GM12878 (cell line): ENCODE data around the gene G3BP1. TPM values are rescaled to one million over a fixed set of nuclear protein-coding genes. Genes with fewer than 3 reads are reported as not detected.
A peak's percentile ranks its signal among the peaks of the same experiment; 100 is the strongest.

Source experiments
- ATF7 ChIP-seq: fragments of 450-650 bp; IDR thresholded peaks from 2 replicates; pipeline ENCODE4 v1.6.1; 2016; ENCODE audit warnings: low read depth, mild to moderate bottlenecking
- CEBPZ ChIP-seq: fragments of 150-350 bp; IDR thresholded peaks from 2 replicates; pipeline ENCODE4 v1.6.1; 2016; ENCODE audit warnings: low read depth, low read length
- CUX1 ChIP-seq: IDR thresholded peaks from 2 replicates; pipeline ENCODE4 v1.6.1; 2012; ENCODE audit warnings: improper control_type of control experiment, low read depth, low read length; ENCODE audit not compliant: insufficient replicate concordance
- E4F1 ChIP-seq: fragments of 450-650 bp; IDR thresholded peaks from 2 replicates; pipeline ENCODE4 v1.6.1; 2018; ENCODE audit warnings: borderline replicate concordance, mild to moderate bottlenecking; ENCODE audit not compliant: partially characterized antibody
- MEF2B ChIP-seq: fragments of 450-650 bp; IDR thresholded peaks from 2 replicates; pipeline ENCODE4 v1.6.1; 2018; ENCODE audit warnings: mild to moderate bottlenecking, moderate library complexity; ENCODE audit not compliant: partially characterized antibody, poor library complexity, severe bottlenecking
- NBN ChIP-seq: fragments of 450-650 bp; IDR thresholded peaks from 2 replicates; pipeline ENCODE4 v1.6.1; 2016
- PML ChIP-seq: IDR thresholded peaks from 2 replicates; pipeline ENCODE4 v1.6.1; 2012; ENCODE audit warnings: low read length, inconsistent platforms
- POLR2AphosphoS2 ChIP-seq: IDR thresholded peaks from 2 replicates; pipeline ENCODE4 v1.6.1; 2011; ENCODE audit warnings: low read depth, mild to moderate bottlenecking, low read length, improper control_type of control experiment, moderate library complexity
- RELB ChIP-seq: fragments of 450-650 bp; IDR thresholded peaks from 2 replicates; pipeline ENCODE4 v1.6.1; 2017; ENCODE audit warnings: low read depth, mild to moderate bottlenecking, moderate library complexity
- SMAD1 ChIP-seq: fragments of 450-650 bp; IDR thresholded peaks from 2 replicates; pipeline ENCODE4 v1.6.1; 2018; ENCODE audit warnings: mild to moderate bottlenecking, low read depth; ENCODE audit not compliant: partially characterized antibody
- SREBF1 ChIP-seq: IDR thresholded peaks from 2 replicates; pipeline ENCODE4 v1.6.1; 2012; ENCODE audit warnings: mild to moderate bottlenecking, low read length
- TCF12 ChIP-seq: IDR thresholded peaks from 2 replicates; pipeline ENCODE4 v1.6.1; 2011; ENCODE audit warnings: low read depth, mild to moderate bottlenecking, low read length
- TCF3 ChIP-seq: IDR thresholded peaks from 2 replicates; pipeline ENCODE4 v1.6.1; 2012; ENCODE audit warnings: low read depth, mild to moderate bottlenecking, low read length, borderline replicate concordance; ENCODE audit not compliant: insufficient read depth
- WRNIP1 ChIP-seq: IDR thresholded peaks from 2 replicates; pipeline ENCODE4 v1.6.1; 2011; ENCODE audit warnings: low read depth, low read length, improper control_type of control experiment, borderline replicate concordance
- polyA plus RNA-seq, 11 experiments: library from polyadenylated mRNA; depleted of rRNA in 4 of 11; unstranded in 6 of 11; stranded (reverse) in 5 of 11; fragments of >200 nt; fragmentation: Nextera tagmentation in 4 of 11; fragmentation: Illumina TruSeq in 1 of 11; extraction: Ambion mirVana in 4 of 11; extraction: Trizol in 1 of 11; gene quantifications; 1 replicate in 1 of 11; 2 replicates in 10 of 11; pipeline versions ENCODE4 v1.2.1 to v1.2.3, GENCODE V29; 2011 to 2016; ENCODE audit warnings: inconsistent platforms in 2 of 11, missing spikeins in 2 of 11, low read depth in 1 of 11
- total RNA-seq, 4 experiments: library from RNA; depleted of rRNA in 3 of 4; stranded (reverse); fragments of >200 nt in 3 of 4; fragmentation: Illumina TruSeq in 1 of 4; extraction: Trizol in 1 of 4; gene quantifications; 2 replicates each; pipeline versions ENCODE4 v1.2.1 to v1.2.3, GENCODE V29; 2013 to 2021

Gene G3BP1
- total and polyA plus RNA-seq, 10 of the 15 experiments (the other 5 are each of a cell fraction or from before 2014, with no cell fraction given), result 49.7 to 438 (median 148) TPM

- no peak for TF ChIP-seq RELB
- TF ChIP-seq TCF12, result peak; percentile 84; the same call in 1 of the 2 replicates
- TF ChIP-seq PML, result peak; percentile 86
- TF ChIP-seq NBN, result no peak; the same call in none of the 2 replicates
- peak; percentile 95 for TF ChIP-seq CEBPZ
- 0 out of 2 replicates have a peak, but pooled peaks have one; percentile 34 for TF ChIP-seq WRNIP1
- no peak for TF ChIP-seq CUX1
- peak; percentile 20; the same call in 1 of the 2 replicates for TF ChIP-seq SREBF1
- peak; percentile 86 for TF ChIP-seq E4F1
- TF ChIP-seq TCF3, result peak; percentile 79; the same call in 1 of the 2 replicates
- peak; percentile 66 for TF ChIP-seq ATF7
- TF ChIP-seq POLR2AphosphoS2, result peak; percentile 94
- TF ChIP-seq SMAD1, result peak; percentile 61
- TF ChIP-seq MEF2B, result peak; percentile 72
These were observed at the start of gene G3BP1 (continued) for GRCh38 chr5:151771259-151772028.
